GM04504 (cell line): ENCODE results near the gene CHST9.
"Not testable (repeated sequence)": the region's sequence is repeated elsewhere in the genome, so short reads cannot be mapped to it uniquely, and the experiment has no call there.

Experiments
- DNase-seq: peaks from one replicate; pipeline ENCODE4 v3.0.0-alpha.2; 2012; ENCODE audit warnings: low read depth

The CHST9 gene

GRCh38 chr18:27185025-27185763 is at the start of gene CHST9:
Gene CHST9 (minus strand): TSS chr18:27185308. CDS start chr18:27142809, 42,499 bp downstream.
- no peak for DNase-seq

GRCh38 chr18:27232355-27232754 is 47.2 kb upstream of the CHST9 start:
- DNase-seq: not testable (repeated sequence)

- DNase-seq: not testable (repeated sequence)
These were observed 46.6 kb upstream of the CHST9 start for GRCh38 chr18:27231671-27232070.

- DNase-seq: not testable (repeated sequence)
These were observed 46.1 kb upstream of the CHST9 start for GRCh38 chr18:27231221-27231620.

GRCh38 chr18:27227721-27228120 is 42.6 kb upstream of the CHST9 start:
- DNase-seq: no peak

GRCh38 chr18:27226556-27227075 is 41.5 kb upstream of the CHST9 start:
- DNase-seq: no peak

- no peak for DNase-seq
These were observed 40.9 kb upstream of the CHST9 start for GRCh38 chr18:27225947-27226481.

- DNase-seq: no peak
These were observed 38.6 kb upstream of the CHST9 start for GRCh38 chr18:27223526-27224291.

GRCh38 chr18:27214831-27215230 is 29.7 kb upstream of the CHST9 start:
- no peak for DNase-seq

- DNase-seq: no peak
These were observed 28.1 kb upstream of the CHST9 start for GRCh38 chr18:27213123-27213717.

- DNase-seq: no peak
These were observed 26.5 kb upstream of the CHST9 start for GRCh38 chr18:27211569-27211968.

GRCh38 chr18:27206411-27206810 is 21.3 kb upstream of the CHST9 start:
- no peak for DNase-seq

GRCh38 chr18:27202741-27203140 is 17.6 kb upstream of the CHST9 start:
- no peak for DNase-seq

GRCh38 chr18:27198036-27198435 is 12.9 kb upstream of the CHST9 start:
- no peak for DNase-seq

- no peak for DNase-seq
These were observed 3.2 kb upstream of the CHST9 start for GRCh38 chr18:27188309-27188708.

- DNase-seq: no peak
These were observed 789 bp upstream of the CHST9 start for GRCh38 chr18:27185897-27186296.

- no peak for DNase-seq
These were observed 738 bp downstream of the CHST9 start for GRCh38 chr18:27184115-27185024.

GRCh38 chr18:27181726-27182125 is 3.4 kb downstream of the CHST9 start:
- DNase-seq: no peak

- no peak for DNase-seq
These were observed 6.7 kb downstream of the CHST9 start for GRCh38 chr18:27178424-27178823.

- DNase-seq: no peak
These were observed 9.2 kb downstream of the CHST9 start for GRCh38 chr18:27175914-27176313.

- no peak for DNase-seq
These were observed 9.9 kb downstream of the CHST9 start for GRCh38 chr18:27175245-27175644.
